Peyer's patch (tissue), 4 donors: Measurements from ENCODE around the gene ITGA11.

Experiments used
- CTCF ChIP-seq, 6 experiments: fragments of 450-650 bp in 4 of 6; fragments of 200-600 bp in 2 of 6; sonication (generic) in 1 of 6; IDR thresholded peaks; one replicate each; pipeline ENCODE4 v1.5.1; 2017 to 2019; ENCODE audit warnings: antibody characterized with exemption in 6 of 6, mild to moderate bottlenecking in 3 of 6, moderate library complexity in 1 of 6
- POLR2A ChIP-seq, 2 donors: fragments of 450-650 bp; IDR thresholded peaks; one replicate each; pipeline ENCODE4 v1.5.1; 2017; ENCODE audit warnings: antibody characterized with exemption in 2 of 2, mild to moderate bottlenecking in 2 of 2, moderate library complexity in 2 of 2

GRCh38 chr15:68298336-68298735, 133.6 kb downstream of the ITGA11 start:
- TF ChIP-seq CTCF (IDR thresholded peaks at IDR 0.05): no peak
- TF ChIP-seq POLR2A (IDR thresholded peaks at IDR 0.05): no peak
